HG03175 (cell line): ENCODE measurements around the gene CDH18.

Source experiments
- ATAC-seq: cut with Tn5 transposase; IDR thresholded peaks from one replicate; pipeline ENCODE4 v1.9.1; 2021; ENCODE audit warnings: mild to moderate bottlenecking, moderate library complexity; ENCODE audit not compliant: unreplicated experiment

The CDH18 gene, protein sequence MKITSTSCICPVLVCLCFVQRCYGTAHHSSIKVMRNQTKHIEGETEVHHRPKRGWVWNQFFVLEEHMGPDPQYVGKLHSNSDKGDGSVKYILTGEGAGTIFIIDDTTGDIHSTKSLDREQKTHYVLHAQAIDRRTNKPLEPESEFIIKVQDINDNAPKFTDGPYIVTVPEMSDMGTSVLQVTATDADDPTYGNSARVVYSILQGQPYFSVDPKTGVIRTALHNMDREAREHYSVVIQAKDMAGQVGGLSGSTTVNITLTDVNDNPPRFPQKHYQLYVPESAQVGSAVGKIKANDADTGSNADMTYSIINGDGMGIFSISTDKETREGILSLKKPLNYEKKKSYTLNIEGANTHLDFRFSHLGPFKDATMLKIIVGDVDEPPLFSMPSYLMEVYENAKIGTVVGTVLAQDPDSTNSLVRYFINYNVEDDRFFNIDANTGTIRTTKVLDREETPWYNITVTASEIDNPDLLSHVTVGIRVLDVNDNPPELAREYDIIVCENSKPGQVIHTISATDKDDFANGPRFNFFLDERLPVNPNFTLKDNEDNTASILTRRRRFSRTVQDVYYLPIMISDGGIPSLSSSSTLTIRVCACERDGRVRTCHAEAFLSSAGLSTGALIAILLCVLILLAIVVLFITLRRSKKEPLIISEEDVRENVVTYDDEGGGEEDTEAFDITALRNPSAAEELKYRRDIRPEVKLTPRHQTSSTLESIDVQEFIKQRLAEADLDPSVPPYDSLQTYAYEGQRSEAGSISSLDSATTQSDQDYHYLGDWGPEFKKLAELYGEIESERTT

DNA sequence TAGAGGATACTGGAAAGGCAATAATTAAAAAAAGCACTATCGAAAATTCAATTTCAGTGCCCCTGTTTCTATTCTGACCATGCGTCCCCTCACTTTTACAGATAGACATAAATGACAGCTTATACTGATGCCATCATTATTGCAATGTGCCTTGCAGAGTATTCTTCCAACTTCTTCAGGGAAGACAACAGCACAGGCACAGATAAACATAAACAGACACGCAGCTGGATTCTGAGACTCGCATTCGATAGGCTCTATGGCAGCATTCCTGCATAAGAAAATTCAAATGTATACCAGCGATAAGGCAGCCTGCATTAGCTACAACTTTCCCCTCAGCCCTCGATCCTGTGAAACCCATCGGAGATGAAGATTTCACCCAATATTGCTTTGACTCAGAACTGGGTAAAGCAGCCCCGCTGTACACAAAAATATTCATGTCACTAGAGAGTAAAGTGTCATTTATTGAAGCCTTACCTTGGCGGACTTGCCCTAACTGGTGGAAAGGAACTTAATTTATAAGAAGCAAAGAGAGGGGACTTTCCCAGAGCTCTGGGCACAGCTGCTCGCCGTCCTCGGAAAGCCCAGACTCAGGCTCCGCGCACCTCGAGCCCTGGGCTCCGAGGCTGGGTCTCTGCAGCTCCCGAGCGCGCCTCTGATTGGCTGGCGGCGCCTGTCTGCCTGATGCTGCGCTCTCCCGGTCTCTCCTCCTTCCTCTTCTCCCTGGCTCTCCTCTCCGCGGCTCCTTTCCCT lies at the start of gene CDH18:
CDH18 (minus strand) TSS at position 589 of the 750 bp plus-strand sequence. CDS start 149,214 bp downstream, outside the sequence.
- no peak for ATAC-seq

DNA sequence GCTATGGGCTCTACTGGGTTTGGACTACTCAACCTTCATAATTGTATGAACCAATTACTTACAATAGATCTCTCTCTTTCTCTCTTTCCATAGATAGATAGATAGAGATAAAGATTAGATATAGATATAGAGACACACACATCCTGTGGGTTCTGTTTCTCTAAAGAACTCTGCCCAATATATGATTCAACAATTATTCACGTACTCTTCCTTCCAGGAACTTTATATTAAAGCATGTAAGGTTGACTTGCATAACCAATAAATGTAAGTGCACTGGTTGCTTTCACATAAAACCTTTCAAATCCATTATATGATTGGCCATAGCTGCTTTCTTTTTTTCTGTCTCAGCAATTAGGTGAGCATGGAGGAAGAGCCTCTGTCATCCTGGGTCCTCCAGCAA lies 46.7 kb upstream of the CDH18 start:
- no peak for ATAC-seq

DNA sequence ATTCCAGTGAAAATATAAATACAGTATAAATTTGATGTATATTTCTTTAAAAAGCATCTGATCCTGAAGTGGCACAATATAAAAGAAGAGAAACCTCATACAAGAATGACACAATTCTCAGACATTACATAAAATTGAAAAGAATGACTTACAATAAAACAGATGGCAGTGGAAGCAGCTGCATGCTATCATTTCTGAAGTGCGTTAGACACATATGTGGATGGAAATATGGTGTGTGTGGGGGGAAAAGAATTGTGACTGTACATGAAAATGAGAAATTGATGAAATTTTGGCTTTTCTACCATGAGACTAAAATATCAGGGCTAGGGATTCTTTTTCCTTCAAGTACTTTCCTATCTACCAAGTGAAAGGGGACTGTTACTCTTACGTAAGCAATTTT lies 45.9 kb upstream of the CDH18 start:
- ATAC-seq: no peak

DNA sequence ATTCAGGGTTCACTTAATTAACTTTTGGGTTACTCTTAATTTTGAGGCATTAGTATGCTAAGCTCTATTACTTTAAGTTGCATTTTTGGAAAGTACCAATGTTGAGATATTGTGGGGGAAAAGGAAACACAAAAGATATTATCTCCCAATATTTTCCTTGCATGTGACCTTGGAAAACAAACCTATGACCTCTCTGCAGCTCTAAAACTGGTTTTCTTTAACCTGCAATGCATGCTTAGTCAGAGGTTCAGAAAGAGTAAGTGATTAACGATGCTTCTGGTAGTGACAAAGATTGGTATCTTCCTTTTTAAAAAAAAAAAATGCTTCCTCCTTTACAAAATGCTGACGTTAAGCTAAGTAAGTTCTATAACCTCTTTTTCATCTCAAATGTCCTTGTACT lies 44.9 kb upstream of the CDH18 start:
- no peak for ATAC-seq

DNA sequence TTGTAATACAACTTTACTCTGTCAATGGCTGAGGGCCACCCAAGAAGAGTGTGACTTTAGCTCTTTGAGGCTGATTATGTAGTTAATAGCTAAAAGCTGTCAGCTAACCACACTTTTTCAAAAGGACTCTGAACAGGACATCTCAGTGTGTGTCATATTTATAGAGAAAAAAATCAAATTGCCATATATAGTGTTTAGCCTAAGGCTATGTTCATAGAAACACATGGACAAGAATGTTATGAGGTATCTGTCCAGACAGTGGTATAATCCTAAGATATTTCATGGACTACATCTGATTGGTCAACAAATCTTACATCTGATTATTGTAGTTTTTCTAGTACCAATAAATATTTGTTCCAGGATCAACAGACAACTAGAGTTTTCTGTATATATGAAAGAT lies 42.1 kb upstream of the CDH18 start:
- no peak for ATAC-seq

DNA sequence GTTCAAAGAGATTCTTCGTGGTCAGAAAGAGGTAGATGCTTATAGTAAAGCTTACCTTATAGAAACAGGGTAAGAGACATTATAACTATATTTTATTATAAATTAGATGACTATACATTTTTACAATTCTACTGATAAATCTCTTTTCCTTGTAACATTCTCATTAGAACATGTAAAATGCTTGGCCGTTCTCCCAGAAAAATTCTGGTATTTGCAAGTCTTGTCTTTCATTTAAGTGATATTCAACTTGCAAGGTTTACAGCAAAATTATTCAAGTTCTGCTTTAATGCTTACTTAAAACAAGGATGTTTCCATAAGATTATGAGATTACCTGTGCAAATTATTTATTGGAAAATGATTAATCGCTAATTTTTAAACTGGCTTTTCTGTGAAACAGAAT lies 41.3 kb upstream of the CDH18 start:
- no peak for ATAC-seq

DNA sequence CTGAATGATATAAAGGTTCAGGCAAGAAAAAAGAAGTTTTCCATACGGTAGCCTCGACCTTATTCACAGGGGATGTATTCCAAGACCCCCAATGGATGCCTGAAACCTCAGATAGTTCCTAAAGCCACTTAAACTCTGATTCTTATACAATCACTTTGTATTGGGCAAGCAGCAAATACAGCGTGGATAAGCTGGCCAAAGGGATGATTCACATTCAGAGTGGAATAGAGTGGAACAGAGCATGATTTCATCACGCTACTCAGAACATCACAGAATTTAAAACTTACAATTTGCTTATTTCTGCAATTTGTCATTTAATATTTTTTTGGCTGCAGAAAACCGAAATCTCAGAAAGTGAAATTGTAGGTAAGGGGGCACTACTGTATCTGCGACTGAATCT lies 40.5 kb upstream of the CDH18 start:
- ATAC-seq: no peak

DNA sequence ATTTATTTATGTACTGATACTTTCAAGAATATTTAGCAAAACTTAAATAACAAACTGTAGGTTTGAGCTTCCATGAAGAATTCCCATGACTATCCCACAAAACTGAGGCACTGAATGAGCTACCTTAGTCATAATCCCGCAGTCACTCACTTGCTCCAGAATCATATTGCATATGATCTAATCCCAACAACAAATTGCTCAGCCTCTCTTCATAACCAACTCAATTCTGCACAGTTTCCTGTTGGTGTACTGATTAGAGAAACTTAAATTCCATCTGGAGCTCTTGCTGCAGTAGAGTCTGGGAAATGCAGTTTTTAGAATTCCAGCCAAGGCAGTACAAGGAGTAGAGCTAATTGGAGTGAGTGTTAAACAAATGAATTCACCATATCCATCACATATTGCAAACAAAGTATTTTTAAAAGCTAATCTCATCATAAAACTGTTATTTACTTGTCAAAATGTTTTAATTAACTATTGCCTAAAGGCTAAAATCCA lies 35.7 kb upstream of the CDH18 start:
- ATAC-seq: no peak

DNA sequence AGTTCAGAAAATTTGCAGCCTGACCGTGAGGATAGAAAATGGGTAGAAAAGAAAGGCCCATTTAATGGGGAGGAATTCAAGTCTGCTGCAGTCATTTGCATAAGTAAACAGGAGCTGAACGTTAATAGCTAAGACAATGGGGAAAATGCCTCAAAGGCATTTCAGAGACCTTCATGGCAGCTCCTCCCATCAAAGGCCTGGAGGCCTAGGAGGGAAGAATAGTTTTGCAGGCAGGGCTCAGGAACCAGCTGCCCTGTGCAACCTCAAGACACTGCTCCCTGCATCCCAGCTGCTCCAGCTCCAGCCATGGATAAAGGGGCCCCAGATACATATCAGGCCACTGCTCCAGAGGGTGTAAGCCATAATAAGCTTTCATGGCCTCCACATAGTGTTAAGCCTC lies 32.2 kb upstream of the CDH18 start:
- ATAC-seq: no peak

DNA sequence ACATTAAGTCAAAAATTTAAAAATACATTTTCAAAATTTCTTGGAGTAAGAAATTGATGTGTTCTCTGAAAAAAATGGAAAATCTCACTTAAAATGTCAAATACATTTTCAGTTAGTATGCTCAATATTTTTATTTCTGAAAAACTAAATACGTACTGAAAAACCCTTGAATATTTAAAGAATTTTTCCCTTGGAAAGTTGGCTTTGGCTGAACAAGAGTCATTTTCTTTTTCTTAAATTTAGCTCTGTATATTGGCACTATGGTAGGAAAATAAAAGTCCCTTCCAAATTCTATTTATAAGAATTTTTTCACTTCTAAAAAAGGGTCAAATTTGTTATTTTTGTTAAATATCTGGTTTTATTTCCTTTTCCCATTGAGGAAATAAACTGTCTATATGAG lies 29.0 kb upstream of the CDH18 start:
- ATAC-seq: no peak

DNA sequence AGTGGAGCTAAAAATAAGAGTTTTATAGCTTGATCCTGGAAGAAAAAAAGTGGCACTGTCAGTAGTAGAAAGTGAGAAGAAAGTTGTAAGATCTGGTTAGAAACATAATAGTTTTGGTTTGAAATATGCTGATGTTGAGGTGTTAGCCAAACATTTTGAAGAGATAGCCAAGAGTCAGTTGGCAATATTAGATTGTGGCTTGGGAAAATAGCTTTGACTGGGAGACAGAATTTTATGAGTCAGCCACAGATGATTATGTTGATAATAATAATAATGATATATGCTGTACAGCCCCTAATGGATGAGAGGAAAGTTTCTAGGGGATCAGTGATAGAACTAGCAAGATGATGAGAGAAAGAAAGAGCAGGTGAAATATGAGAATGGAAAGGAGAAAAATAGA lies 12.4 kb upstream of the CDH18 start:
- ATAC-seq: no peak

DNA sequence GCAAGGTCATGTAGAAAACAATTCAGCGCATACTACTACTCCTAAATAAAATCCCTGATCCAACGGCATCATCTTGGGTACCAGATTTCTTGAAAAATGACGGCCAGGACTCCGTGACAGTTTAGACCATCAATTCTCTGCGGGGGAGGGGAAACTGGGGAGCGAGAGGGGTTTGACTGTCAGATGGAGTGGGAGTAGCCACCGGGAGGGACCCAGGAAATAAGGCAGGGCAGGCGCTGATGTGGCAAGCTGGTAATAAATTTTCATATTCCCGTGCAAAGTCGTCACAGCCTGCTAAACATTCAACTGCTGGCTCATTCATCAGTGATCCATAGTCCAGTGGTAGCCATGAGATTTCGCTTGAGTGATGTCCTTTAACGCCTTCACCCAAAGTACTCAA lies 457 bp upstream of the CDH18 start:
- no peak for ATAC-seq

DNA sequence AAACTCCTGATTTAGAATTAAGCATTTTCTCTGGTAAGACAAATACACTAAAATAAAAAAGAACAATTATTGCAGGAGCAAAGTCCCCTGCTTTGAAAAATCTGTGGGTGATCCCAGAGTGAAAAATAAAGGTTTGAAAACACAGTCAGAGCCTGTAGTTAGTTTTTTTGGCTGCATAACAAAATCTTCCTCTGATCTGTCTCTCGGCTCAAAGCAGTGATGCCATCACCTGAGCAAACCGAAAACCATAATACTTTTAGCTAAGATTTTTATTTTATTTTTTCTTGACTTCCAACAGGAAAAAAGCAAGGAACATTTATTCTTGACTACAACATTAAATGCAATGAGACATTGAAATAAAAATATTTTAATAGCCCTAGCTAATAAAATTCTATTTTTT lies 1.2 kb downstream of the CDH18 start:
- ATAC-seq: no peak

DNA sequence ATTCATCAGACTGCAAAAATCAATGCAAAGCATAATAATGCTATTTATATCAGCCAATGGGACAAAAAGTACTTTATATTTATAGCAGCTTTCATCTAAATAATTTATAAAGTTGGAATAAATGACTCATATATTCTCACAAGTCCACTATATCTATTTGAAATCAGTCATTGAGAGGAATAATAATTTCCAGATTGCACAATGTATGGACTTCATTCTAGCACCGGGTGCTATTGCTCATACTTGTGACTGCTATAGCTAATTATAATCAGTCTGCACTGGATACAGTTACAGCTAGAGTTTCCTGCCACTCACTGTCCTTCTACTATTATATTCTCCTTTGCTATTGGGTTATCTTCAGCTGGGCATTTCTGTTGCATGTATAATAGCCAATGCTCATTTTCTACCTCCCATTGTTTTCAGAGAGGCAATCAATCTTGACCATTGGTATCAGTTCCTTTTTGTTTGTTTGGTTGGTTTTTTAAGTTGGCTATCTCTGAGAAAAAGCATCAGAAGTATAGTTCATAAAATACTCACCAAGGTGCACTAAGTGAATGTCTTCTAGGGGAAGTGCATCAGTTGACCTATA lies 1.9 kb downstream of the CDH18 start:
- no peak for ATAC-seq

DNA sequence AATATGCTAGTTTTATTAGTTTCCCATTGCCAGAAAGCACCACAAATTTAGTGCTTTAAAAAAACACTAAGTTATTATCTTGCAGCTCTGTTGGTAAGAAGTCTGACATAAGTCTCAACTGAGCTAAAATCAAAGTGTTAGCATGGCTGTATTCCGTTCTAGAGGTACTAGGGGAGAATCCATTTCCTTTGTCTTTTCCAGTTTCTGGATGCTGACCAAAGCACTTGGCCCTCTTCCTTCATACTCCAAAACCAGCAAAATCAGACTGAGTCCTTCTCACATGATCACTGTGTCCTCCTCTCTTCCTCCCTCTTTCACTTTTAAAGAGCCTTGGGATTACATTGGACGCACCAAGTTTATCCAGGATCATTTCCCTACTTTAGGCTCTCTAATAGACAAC lies 9.5 kb downstream of the CDH18 start:
- no peak for ATAC-seq

DNA sequence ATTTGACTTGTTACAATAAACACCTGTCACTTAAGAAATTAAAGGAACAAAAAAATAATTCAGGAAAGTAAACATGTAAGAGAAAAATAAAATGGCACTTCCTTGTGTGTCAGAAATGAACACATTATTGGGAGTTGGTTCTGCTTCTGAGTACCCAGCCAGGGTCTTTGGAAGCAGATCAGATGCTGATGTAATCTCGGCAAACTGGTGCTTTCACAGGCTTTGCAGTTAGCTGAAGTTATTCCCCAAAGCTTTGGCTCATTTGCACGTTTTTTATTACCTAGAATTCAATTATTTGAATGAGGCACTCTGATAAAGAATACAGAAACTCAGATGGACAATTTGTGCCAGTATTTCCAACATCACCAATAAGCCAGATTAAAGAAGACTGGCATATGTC lies 10.9 kb downstream of the CDH18 start:
- no peak for ATAC-seq

DNA sequence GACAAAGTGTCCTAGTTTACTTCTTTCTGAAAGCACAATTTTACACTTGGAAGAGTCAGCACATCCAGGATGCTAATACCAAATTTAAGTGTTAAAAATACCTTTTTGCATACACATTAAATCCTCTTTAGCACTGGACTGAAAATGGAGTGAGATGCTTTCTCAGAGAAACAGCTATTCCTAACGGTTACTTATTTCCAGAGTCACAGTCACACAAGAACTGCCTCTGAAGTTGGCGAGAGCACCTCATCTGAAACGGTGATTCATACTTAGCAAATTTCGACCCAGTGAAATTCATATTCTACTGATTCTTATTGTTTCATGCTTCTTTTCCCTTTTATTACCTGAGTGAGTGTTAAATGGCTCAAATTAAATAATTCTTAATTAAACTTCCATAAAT lies 12.2 kb downstream of the CDH18 start:
- no peak for ATAC-seq

DNA sequence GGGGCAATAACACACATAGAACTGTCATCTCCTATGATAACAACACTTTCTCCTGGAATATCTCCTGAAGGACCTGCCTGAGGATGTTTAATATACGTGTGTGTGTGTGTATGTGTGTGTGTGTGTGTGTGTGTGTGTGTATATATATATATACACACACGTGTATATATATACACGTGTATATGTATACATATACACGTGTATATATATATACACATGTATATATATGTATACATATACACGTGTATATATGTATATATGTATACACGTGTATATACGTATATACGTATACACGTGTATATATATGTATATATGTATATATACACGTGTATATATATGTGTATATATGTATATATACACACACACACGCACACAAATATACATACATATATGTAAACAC lies 27.5 kb downstream of the CDH18 start:
- no peak for ATAC-seq

DNA sequence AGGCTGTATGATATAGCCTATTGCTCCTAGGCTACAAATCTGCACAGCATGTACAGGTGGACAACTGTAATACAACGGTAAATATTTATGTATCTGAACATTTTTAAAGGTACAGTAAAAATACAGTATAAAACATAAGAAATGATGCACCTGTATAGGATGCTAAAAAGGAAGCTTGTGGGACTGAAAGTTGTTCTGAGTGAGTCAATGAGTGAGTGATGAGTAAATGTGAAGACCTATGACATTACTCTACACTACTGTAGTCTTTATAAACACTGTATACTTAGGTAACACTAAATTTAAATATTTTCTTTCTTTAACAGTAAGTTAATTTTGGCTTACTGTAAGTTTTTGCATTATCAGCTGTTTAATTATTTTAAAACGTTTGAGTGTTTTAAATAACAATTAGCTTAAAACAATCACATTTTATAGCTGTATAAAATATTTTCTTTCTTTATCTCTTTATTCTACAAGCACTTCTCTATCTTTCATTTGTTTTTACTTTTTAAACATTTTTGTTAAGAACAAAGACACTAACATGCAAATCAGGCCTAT lies 28.1 kb downstream of the CDH18 start:
- no peak for ATAC-seq

DNA sequence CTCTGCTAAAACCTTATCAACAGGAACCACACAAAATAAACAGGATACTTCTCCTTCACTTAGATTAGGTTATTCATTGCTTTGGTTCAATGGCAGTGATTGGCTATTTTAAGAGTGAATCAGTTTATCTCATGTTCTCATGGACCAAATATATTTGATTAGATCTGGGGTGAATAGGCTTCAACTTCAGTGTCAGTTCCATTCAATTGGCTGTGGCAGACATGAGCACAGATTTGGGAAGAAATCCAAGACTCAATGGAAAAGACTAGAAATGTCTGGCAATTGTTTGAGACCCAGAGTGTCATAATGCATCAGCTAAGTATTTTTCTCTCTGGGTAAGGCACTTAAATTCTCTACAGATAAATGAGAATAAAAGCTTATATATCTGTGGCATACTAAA lies 37.1 kb downstream of the CDH18 start:
- ATAC-seq: no peak

DNA sequence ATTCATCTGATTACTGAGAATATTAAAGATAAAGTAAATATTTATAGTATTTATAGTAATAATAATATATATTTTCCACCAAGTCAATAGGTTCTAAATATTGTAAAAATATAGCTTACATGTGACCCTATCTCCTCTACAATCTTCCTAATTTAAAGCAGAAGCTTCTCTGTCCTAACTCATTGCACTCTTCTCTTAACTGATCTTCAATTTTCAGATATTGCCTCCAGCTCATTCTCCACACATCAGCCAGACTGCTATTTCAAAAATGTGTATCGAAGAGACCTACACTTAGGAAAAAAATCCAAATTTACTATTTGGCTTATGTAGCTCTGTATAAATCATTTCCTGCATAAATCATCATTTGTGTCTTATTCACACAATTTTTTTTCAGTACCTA lies 47.8 kb downstream of the CDH18 start:
- ATAC-seq: no peak
